IPS-20b (cell line): ENCODE data around the gene RBMX.
"Not testable (repeated sequence)": the region's sequence is repeated elsewhere in the genome, so short reads cannot be mapped to it uniquely, and the experiment has no call there.

Experiments
- H3K27ac ChIP-seq: one replicate; pipeline ENCODE4 v1.5.1; 2013; ENCODE audit warnings: low read length
- H3K27me3 ChIP-seq: 2 replicates; pipeline ENCODE4 v1.6.1; 2013; ENCODE audit warnings: mild to moderate bottlenecking, low read length, inconsistent platforms; ENCODE audit not compliant: insufficient read depth
- H3K36me3 ChIP-seq: 2 replicates; pipeline ENCODE4 v1.6.1; 2013; ENCODE audit warnings: low read depth, mild to moderate bottlenecking, inconsistent platforms, low read length, moderate library complexity; ENCODE audit not compliant: insufficient read depth
- H3K4me1 ChIP-seq: 2 replicates; pipeline ENCODE4 v1.6.1; 2013; ENCODE audit warnings: mild to moderate bottlenecking, control low read depth, inconsistent platforms, low read length, moderate library complexity; ENCODE audit not compliant: insufficient read depth
- H3K4me3 ChIP-seq: 2 replicates; pipeline ENCODE4 v1.5.1; 2013; ENCODE audit warnings: mild to moderate bottlenecking, low read length, inconsistent platforms
- H3K9ac ChIP-seq: 2 replicates; pipeline ENCODE4 v1.6.1; 2013; ENCODE audit warnings: low read depth, mild to moderate bottlenecking, inconsistent platforms, low read length, moderate library complexity
- H3K9me3 ChIP-seq: 2 replicates; pipeline ENCODE4 v1.6.1; 2013; ENCODE audit warnings: mild to moderate bottlenecking, low read depth, low read length, inconsistent platforms; ENCODE audit not compliant: insufficient read depth

Gene RBMX

DNA sequence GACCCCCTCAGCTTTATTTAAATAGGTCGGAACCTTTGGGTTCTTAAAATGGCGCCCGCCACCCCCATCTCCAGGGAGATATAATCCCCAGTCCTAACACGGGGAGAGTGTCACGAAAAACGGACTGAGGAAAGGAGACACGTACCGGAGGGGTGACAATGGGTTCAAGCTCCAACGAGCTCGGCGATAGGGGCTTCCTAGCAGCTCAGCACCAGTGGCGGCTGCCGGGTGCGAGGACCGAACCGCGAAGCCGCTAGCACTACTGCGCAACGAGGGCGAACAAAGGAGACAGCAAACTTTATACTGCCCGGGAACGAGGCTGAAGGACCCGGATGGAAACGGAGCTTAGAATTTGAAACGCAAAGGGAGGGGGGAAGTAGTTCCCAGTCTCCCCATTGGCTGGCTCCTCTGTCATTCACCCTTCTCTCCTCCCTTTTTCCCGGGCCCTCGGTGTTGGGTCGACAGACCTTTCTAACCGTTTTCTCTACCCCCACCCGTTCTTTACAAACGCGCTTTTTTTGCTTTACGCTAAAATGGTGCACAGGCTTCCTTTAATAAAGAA is at the start of gene RBMX:
TSS of gene RBMX (minus strand) at position 274 of the 562 bp plus-strand sequence. CDS start 1,298 bp downstream, outside the sequence.
- peak within 1 kb of the TSS; percentile 95 for H3K27ac ChIP-seq
- H3K9me3 ChIP-seq, result no peaks in the 10 kb centered on the region; the same call in 1 of the 2 replicates
- peaks cover 41% of the 10 kb centered on the region for H3K36me3 ChIP-seq
- H3K4me1 ChIP-seq, result no peaks in the 10 kb centered on the region; the same call in 1 of the 2 replicates
- H3K4me3 ChIP-seq, result peak within 1 kb of the TSS; percentile 99
- peak within 1 kb of the TSS; percentile 100 for H3K9ac ChIP-seq
- H3K27me3 ChIP-seq, result no peaks in the 10 kb centered on the region

DNA sequence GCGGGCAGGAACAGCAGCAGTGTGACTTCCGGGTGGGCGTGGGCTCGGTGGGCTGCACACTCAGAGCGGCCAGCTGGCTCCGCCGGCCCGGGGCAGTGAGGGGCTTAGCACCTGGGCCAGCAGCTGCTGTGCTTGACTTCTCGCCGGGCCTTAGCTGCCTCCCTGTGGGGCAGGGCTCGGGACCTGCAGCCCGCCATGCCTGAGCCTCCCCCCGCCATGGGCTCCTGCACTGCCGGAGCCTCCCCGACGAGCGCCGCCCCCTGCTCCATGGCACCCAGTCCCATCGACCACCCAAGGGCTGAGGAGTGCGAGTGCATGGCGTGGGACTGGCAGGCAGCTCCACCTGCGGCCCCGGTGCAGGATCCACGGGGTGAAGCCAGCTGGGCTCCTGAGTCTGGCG is 40.9 kb upstream of the RBMX start:
- not testable (repeated sequence) for H3K9me3 ChIP-seq, H3K4me3 ChIP-seq, H3K27ac ChIP-seq, H3K9ac ChIP-seq, H3K36me3 ChIP-seq, H3K27me3 ChIP-seq, H3K4me1 ChIP-seq

DNA sequence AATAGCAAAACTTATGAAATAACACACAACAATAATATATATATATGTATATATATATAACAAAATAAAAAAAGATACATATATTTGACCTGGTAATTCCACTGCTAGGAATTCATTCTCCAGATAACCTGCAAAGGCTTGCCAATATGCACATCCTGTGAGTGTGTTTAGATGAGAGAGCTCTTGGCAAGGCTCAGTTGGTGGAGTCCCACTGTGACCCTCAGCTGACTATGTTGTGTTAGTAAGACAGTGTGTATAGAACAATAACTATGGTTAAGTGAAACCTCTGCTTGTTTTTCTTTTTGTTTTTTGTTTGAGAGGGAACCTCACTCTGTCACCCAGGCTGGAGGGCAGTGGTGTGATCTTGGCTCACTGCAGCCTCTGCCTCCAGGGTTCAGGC is 39.5 kb upstream of the RBMX start:
- Histone ChIP-seq H3K4me3 (no peak overlapping the region), H3K27me3 (no peaks in the 10 kb centered on the region), H3K9ac (no peak overlapping the region)

GRCh38 chrX:136916827-136917226 is 36.3 kb upstream of the RBMX start:
- H3K9me3 ChIP-seq, result no peaks in the 10 kb centered on the region
- no peaks in the 10 kb centered on the region for H3K27me3 ChIP-seq
- H3K4me3 ChIP-seq, result no peak overlapping the region
- H3K27ac ChIP-seq, result no peak overlapping the region
- H3K4me1 ChIP-seq, result no peaks in the 10 kb centered on the region
- no peaks in the 10 kb centered on the region for H3K36me3 ChIP-seq
- no peak overlapping the region for H3K9ac ChIP-seq

More for the DNA sequence above, 39.5 kb upstream of the RBMX start:
- no peaks in the 10 kb centered on the region for H3K36me3 ChIP-seq
- no peaks in the 10 kb centered on the region for H3K4me1 ChIP-seq
- H3K27ac ChIP-seq, result no peak overlapping the region
- H3K9me3 ChIP-seq, result no peaks in the 10 kb centered on the region

- not testable (repeated sequence) for H3K9ac ChIP-seq, H3K27ac ChIP-seq, H3K27me3 ChIP-seq, H3K36me3 ChIP-seq, H3K4me3 ChIP-seq, H3K9me3 ChIP-seq, H3K4me1 ChIP-seq
Measured at GRCh38 chrX:136911661-136912060, 31.1 kb upstream of the RBMX start.

DNA sequence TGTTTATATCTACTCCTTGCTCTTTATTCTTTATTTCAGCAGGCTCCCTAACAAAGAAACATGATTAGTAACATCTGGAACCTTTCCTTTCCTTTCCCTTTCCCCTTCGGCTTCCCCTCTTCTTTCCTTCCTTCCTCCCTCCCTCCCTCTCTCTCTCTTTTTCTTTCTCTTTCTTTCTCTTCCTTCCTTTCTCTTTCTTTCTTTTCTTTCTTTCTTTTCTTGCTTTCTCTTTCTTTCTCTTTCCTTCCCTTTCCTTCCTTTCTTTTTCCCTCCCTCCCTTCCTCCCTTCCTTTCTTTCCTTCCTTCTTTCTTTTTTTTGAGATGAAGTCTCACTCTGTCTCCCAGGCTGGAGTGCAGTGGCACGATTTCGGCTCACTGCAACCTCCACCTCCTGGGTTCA is 30.7 kb upstream of the RBMX start:
- H3K27ac ChIP-seq, result no peak overlapping the region
- no peaks in the 10 kb centered on the region; the same call in 1 of the 2 replicates for H3K4me1 ChIP-seq
- no peaks in the 10 kb centered on the region for H3K27me3 ChIP-seq
- no peaks in the 10 kb centered on the region for H3K9me3 ChIP-seq
- no peaks in the 10 kb centered on the region for H3K36me3 ChIP-seq
- no peak overlapping the region for H3K4me3 ChIP-seq
- H3K9ac ChIP-seq, result no peak overlapping the region

GRCh38 chrX:136910565-136911035 is 30.1 kb upstream of the RBMX start:
- no peaks in the 10 kb centered on the region; the same call in 1 of the 2 replicates for H3K4me1 ChIP-seq
- H3K36me3 ChIP-seq, result no peaks in the 10 kb centered on the region
- no peaks in the 10 kb centered on the region for H3K9me3 ChIP-seq
- H3K4me3 ChIP-seq, result peak overlapping the region; percentile 81
- peak overlapping the region; percentile 77; the same call in 1 of the 2 replicates for H3K9ac ChIP-seq
- H3K27me3 ChIP-seq, result no peaks in the 10 kb centered on the region
- H3K27ac ChIP-seq, result no peak overlapping the region

- no peak overlapping the region for H3K27ac ChIP-seq
- no peaks in the 10 kb centered on the region for H3K9me3 ChIP-seq
- no peaks in the 10 kb centered on the region; the same call in 1 of the 2 replicates for H3K4me1 ChIP-seq
- no peaks in the 10 kb centered on the region for H3K36me3 ChIP-seq
- peak overlapping the region; percentile 80; the same call in 1 of the 2 replicates for H3K9ac ChIP-seq
- no peaks in the 10 kb centered on the region for H3K27me3 ChIP-seq
- peak overlapping the region; percentile 81 for H3K4me3 ChIP-seq
Measured at GRCh38 chrX:136909706-136910564, 29.4 kb upstream of the RBMX start.

GRCh38 chrX:136909119-136909705 is 28.7 kb upstream of the RBMX start:
- Histone ChIP-seq H3K4me1 (no peaks in the 10 kb centered on the region; the same call in 1 of the 2 replicates), H3K27ac (no peak overlapping the region), H3K9ac (peak overlapping the region; percentile 80; the same call in 1 of the 2 replicates), H3K27me3 (no peaks in the 10 kb centered on the region), H3K9me3 (no peaks in the 10 kb centered on the region), H3K4me3 (peak overlapping the region; percentile 81), H3K36me3 (no peaks in the 10 kb centered on the region)

GRCh38 chrX:136907621-136908020 is 27.1 kb upstream of the RBMX start:
- no peak overlapping the region for H3K4me3 ChIP-seq
- no peak overlapping the region for H3K27ac ChIP-seq
- H3K9me3 ChIP-seq, result no peaks in the 10 kb centered on the region
- no peaks in the 10 kb centered on the region for H3K36me3 ChIP-seq
- no peaks in the 10 kb centered on the region for H3K27me3 ChIP-seq
- H3K9ac ChIP-seq, result no peak overlapping the region
- no peaks in the 10 kb centered on the region; the same call in 1 of the 2 replicates for H3K4me1 ChIP-seq

DNA sequence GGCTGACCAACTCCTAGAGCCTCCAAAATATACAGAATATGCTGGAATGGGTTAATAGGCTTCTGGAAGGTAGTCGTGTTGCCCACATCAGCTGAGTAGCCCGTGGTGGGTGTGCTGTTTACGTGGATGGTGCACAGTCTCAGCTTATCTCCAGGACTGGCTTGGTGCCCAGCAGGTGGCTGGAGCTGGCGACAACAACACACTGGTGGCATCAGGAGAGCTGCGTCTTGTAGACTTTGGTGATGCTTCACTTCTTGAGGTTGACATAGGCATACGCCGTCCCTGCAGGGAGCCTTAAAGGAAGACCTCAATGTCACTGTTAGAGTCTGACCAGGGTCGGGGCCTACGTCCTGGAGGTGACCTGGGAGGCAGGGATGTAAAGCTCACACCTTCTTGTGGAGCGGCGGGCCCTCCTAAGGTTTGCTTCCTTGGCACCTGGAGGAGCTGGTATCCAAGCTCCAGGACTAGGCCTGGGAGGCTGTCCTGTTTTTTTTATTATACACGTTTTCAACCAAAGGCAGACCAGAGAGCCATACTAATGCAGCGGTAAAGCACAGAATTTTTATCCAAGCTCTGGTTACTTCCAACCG is 26.5 kb upstream of the RBMX start:
- Histone ChIP-seq H3K9me3 (no peaks in the 10 kb centered on the region), H3K27ac (no peak overlapping the region), H3K4me1 (no peaks in the 10 kb centered on the region; the same call in 1 of the 2 replicates), H3K36me3 (no peaks in the 10 kb centered on the region), H3K9ac (no peak overlapping the region), H3K27me3 (no peaks in the 10 kb centered on the region), H3K4me3 (no peak overlapping the region)
